Thoracic aorta (tissue), 2 donors: ENCODE results near the gene HAVCR1. TPM values are rescaled to one million over a fixed set of nuclear protein-coding genes. Genes with fewer than 3 reads are reported as not detected.
"Not testable (repeated sequence)": the region's sequence is repeated elsewhere in the genome, so short reads cannot be mapped to it uniquely, and the experiment has no call there.

Experiments used
- ATAC-seq: fragments of 150-250 bp; one replicate; pipeline ENCODE4 v1.8.0; 2017; ENCODE audit warnings: low read depth; ENCODE audit not compliant: insufficient number of reproducible peaks, low FRiP score
- DNase-seq: peaks from one replicate; pipeline ENCODE4 v3.0.0-alpha.2; 2020; ENCODE audit warnings: low spot score
- H3K27ac ChIP-seq, 2 donors: fragments of 200-600 bp; sonication (generic); 1 replicate in 1 of 2; 2 replicates in 1 of 2; pipeline ENCODE4 v1.5.1; 2016; ENCODE audit warnings: mild to moderate bottlenecking in 2 of 2, moderate library complexity in 2 of 2
- H3K27me3 ChIP-seq: fragments of 200-600 bp; sonication (generic); replicated peaks from 2 replicates; pipeline ENCODE4 v1.6.0; 2016; ENCODE audit warnings: mild to moderate bottlenecking; ENCODE audit not compliant: insufficient read depth
- H3K36me3 ChIP-seq: fragments of 200-600 bp; sonication (generic); one replicate; pipeline ENCODE4 v1.5.1; 2016
- H3K4me1 ChIP-seq, 2 donors: fragments of 200-600 bp; sonication (generic); 1 replicate in 1 of 2; 2 replicates in 1 of 2; pipeline versions ENCODE4 v1.5.1 to v1.6.0; 2016; ENCODE audit warnings: low read depth in 2 of 2, mild to moderate bottlenecking in 1 of 2; ENCODE audit not compliant: control insufficient read depth in 1 of 2
- H3K4me3 ChIP-seq: fragments of 200-600 bp; sonication (generic); 2 replicates; pipeline ENCODE4 v1.5.1; 2016; ENCODE audit warnings: mild to moderate bottlenecking
- H3K9me3 ChIP-seq: fragments of 200-600 bp; sonication (generic); 2 replicates; pipeline ENCODE4 v1.5.1; 2016
- CTCF ChIP-seq: fragments of 200-600 bp; sonication (generic); IDR thresholded peaks from one replicate; pipeline ENCODE4 v1.5.1; 2019; ENCODE audit warnings: antibody characterized with exemption
- total RNA-seq, 2 donors: library from RNA; depleted of rRNA; stranded (reverse); fragments of >200 nt; gene quantifications; one replicate each; pipeline versions ENCODE4 v1.1.0 to v1.2.3, GENCODE V29; 2016

HAVCR1 gene
- total RNA-seq, 2 donors from 2014 or later = 2.0 to 6.9 TPM

GRCh38 chr5:157050050-157050449, 8.9 kb downstream of the HAVCR1 start:
- H3K27me3 ChIP-seq = no peaks in the 10 kb centered on the region
- TF ChIP-seq CTCF = no peak
- no peaks in the 10 kb centered on the region for H3K4me1 ChIP-seq
- DNase-seq (no peak), ATAC-seq (no peak)
- H3K27ac ChIP-seq = no peak overlapping the region
- no peaks in the 10 kb centered on the region for H3K36me3 ChIP-seq
- H3K9me3 ChIP-seq = no peaks in the 10 kb centered on the region
- H3K4me3 ChIP-seq = no peak overlapping the region

DNA sequence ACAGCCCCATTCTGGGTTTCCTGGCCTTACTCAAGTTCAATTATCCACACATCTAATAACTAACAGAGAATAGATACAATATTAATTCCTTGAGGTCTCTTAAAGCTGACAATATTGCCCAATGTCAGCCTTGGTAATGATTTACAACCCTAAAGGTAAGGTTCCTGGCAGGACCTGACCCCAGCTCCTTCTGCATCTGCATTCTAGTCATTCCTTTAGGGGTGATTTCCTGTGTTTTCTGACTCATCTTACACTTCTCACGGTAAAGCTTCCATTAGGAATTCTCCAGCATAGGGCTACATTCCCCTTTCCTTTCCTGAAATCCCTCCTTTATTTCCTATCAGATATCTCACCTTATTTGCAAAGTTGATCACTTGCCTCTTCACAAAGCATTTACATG, 9.3 kb downstream of the HAVCR1 start:
- ATAC-seq (no peak), DNase-seq (no peak)
- no peak overlapping the region for H3K27ac ChIP-seq
- H3K27me3 ChIP-seq = no peaks in the 10 kb centered on the region
- H3K4me3 ChIP-seq = no peak overlapping the region
- no peaks in the 10 kb centered on the region for H3K36me3 ChIP-seq
- H3K9me3 ChIP-seq = no peaks in the 10 kb centered on the region
- no peaks in the 10 kb centered on the region for H3K4me1 ChIP-seq
- TF ChIP-seq CTCF = no peak

- Histone ChIP-seq H3K27ac (no peak overlapping the region), H3K4me3 (no peak overlapping the region), H3K9me3 (no peaks in the 10 kb centered on the region), H3K36me3 (no peaks in the 10 kb centered on the region), H3K27me3 (no peaks in the 10 kb centered on the region), H3K4me1 (no peaks in the 10 kb centered on the region)
- DNase-seq (no peak), ATAC-seq (no peak)
- TF ChIP-seq CTCF = no peak
These were observed 11.0 kb downstream of the HAVCR1 start for GRCh38 chr5:157047898-157048297.

GRCh38 chr5:157047016-157047415, 11.9 kb downstream of the HAVCR1 start:
- not testable (repeated sequence) for H3K27me3 ChIP-seq, H3K4me1 ChIP-seq, ATAC-seq, H3K4me3 ChIP-seq, DNase-seq, H3K36me3 ChIP-seq, H3K9me3 ChIP-seq, H3K27ac ChIP-seq

GRCh38 chr5:157046041-157046440, 12.9 kb downstream of the HAVCR1 start:
- H3K36me3 ChIP-seq = no peaks in the 10 kb centered on the region
- no peak for ATAC-seq

More at GRCh38 chr5:157046041-157046440, 12.9 kb downstream of the HAVCR1 start:
- Histone ChIP-seq H3K9me3 (no peaks in the 10 kb centered on the region), H3K4me1 (no peaks in the 10 kb centered on the region), H3K4me3 (no peak overlapping the region), H3K27ac (no peak overlapping the region), H3K27me3 (no peaks in the 10 kb centered on the region)
- TF ChIP-seq CTCF = no peak
- no peak for DNase-seq
